Liver (tissue), 3 donors: ENCODE measurements around the gene EFCAB7.

Source experiments
- EGR1 ChIP-seq, 2 donors: IDR thresholded peaks; 2 replicates each; pipeline ENCODE4 v1.6.1; 2016 to 2018; ENCODE audit warnings: antibody characterized with exemption in 2 of 2, low read depth in 2 of 2
- FOXA1 ChIP-seq: IDR thresholded peaks from 2 replicates; pipeline ENCODE4 v1.6.1; 2016; ENCODE audit warnings: antibody characterized with exemption
- GABPA ChIP-seq, 2 donors: IDR thresholded peaks in 1 of 2; conservative IDR thresholded peaks in 1 of 2; 2 replicates each; pipeline ENCODE4 v1.6.1; 2016; ENCODE audit warnings: antibody characterized with exemption in 2 of 2, mild to moderate bottlenecking in 1 of 2, moderate library complexity in 1 of 2
- JUND ChIP-seq, 2 donors: IDR thresholded peaks; 2 replicates each; pipeline ENCODE4 v1.6.1; 2016; ENCODE audit warnings: antibody characterized with exemption in 2 of 2
- RAD21 ChIP-seq, 2 donors: IDR thresholded peaks; 2 replicates each; pipeline ENCODE4 v1.6.1; 2016; ENCODE audit warnings: antibody characterized with exemption in 2 of 2, mild to moderate bottlenecking in 2 of 2
- RXRA ChIP-seq, 2 donors: IDR thresholded peaks; 2 replicates each; pipeline ENCODE4 v1.6.1; 2017 to 2018; ENCODE audit warnings: antibody characterized with exemption in 2 of 2, mild to moderate bottlenecking in 1 of 2
- SP1 ChIP-seq: IDR thresholded peaks from 2 replicates; pipeline ENCODE4 v1.6.1; 2018; ENCODE audit warnings: antibody characterized with exemption, mild to moderate bottlenecking
- YY1 ChIP-seq: IDR thresholded peaks from 2 replicates; pipeline ENCODE4 v1.6.1; 2016; ENCODE audit warnings: antibody characterized with exemption, mild to moderate bottlenecking
- TF ChIP-seq, protein P1 (sequence below): IDR thresholded peaks from 2 replicates; pipeline ENCODE4 v1.6.1; 2016; ENCODE audit warnings: antibody characterized with exemption
- TF ChIP-seq, protein P2 (sequence below): IDR thresholded peaks from 2 replicates; pipeline ENCODE4 v1.6.1; 2016; ENCODE audit warnings: antibody characterized with exemption
- TF ChIP-seq, protein P3 (sequence below): fragments of 150-350 bp; IDR thresholded peaks from 2 replicates; pipeline ENCODE4 v1.5.1; 2017; ENCODE audit warnings: improper control_type of control experiment, low read depth, low read length; ENCODE audit not compliant: missing input control
- donor health status: healthy.
- donor health status: healthy.

DNA sequence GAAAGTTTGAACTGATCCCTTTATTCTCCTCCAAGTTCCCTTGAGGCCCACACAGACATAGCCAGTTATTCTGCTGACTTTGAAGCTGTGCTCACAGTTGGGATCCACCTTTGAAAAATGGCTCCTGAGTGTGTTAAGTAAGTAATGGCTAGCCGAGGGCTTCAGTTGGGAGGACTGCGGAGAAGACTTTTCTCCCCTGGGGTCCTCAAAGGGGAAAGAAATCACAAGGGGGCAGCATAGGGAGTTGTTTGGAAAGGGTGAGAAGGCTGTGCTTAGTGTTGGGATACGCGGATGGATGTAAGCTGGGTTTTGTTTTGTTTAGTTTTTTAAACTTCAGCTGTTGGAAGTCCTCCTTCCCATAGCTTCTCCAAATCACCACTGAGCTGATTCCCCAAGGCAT is 78.1 kb downstream of the EFCAB7 start:
- TF ChIP-seq, protein P1, sequence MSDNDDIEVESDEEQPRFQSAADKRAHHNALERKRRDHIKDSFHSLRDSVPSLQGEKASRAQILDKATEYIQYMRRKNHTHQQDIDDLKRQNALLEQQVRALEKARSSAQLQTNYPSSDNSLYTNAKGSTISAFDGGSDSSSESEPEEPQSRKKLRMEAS, result no peak
- TF ChIP-seq, protein P2, sequence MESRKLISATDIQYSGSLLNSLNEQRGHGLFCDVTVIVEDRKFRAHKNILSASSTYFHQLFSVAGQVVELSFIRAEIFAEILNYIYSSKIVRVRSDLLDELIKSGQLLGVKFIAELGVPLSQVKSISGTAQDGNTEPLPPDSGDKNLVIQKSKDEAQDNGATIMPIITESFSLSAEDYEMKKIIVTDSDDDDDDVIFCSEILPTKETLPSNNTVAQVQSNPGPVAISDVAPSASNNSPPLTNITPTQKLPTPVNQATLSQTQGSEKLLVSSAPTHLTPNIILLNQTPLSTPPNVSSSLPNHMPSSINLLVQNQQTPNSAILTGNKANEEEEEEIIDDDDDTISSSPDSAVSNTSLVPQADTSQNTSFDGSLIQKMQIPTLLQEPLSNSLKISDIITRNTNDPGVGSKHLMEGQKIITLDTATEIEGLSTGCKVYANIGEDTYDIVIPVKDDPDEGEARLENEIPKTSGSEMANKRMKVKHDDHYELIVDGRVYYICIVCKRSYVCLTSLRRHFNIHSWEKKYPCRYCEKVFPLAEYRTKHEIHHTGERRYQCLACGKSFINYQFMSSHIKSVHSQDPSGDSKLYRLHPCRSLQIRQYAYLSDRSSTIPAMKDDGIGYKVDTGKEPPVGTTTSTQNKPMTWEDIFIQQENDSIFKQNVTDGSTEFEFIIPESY, result no peak
- TF ChIP-seq, protein P3, sequence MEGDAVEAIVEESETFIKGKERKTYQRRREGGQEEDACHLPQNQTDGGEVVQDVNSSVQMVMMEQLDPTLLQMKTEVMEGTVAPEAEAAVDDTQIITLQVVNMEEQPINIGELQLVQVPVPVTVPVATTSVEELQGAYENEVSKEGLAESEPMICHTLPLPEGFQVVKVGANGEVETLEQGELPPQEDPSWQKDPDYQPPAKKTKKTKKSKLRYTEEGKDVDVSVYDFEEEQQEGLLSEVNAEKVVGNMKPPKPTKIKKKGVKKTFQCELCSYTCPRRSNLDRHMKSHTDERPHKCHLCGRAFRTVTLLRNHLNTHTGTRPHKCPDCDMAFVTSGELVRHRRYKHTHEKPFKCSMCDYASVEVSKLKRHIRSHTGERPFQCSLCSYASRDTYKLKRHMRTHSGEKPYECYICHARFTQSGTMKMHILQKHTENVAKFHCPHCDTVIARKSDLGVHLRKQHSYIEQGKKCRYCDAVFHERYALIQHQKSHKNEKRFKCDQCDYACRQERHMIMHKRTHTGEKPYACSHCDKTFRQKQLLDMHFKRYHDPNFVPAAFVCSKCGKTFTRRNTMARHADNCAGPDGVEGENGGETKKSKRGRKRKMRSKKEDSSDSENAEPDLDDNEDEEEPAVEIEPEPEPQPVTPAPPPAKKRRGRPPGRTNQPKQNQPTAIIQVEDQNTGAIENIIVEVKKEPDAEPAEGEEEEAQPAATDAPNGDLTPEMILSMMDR, result no peak
- TF ChIP-seq EGR1 (IDR thresholded peaks at IDR 0.05; ENCODE audit: low read depth in 2 of 2) (no peak), RAD21 (IDR thresholded peaks at IDR 0.05) (no peak), FOXA1 (no peak), GABPA (IDR thresholded peaks at IDR 0.05 in 1 of 2, conservative IDR thresholded peaks at IDR 0.05 in 1 of 2) (no peak), SP1 (no peak), YY1 (no peak), JUND (IDR thresholded peaks at IDR 0.05) (no peak), RXRA (IDR thresholded peaks at IDR 0.05) (no peak)
